ENCODE results near the gene ALPK3. TPM values are rescaled to one million over a fixed set of nuclear protein-coding genes. Genes with fewer than 3 reads are reported as not detected.
A peak's percentile ranks its signal among the peaks of the same experiment; 100 is the strongest.

Gene ALPK3
- total and polyA plus RNA-seq, 2 donors = 4.3 to 7.2 TPM

DNA sequence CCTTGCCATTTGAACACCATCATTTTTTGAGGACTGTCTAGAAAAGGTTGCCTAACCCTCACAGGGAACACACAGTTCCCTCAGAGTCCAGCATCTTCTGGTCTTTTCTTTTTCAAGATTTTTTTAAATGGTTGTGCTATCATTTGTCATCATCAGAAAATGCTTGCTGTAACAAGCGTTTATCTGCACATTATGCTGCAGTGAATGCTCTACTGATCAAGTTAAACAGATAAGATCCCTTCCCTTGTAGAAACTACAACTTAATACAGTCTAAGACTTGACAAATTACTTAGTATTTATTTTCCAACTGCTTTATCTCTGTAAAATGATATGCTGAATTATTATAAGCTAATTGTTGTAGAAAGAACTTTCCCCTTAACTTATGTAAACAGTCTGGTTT, 11.9 kb upstream of the ALPK3 start:
- WGBS = 56% methylated on average over 1 of the region's 1 CpG
- Histone ChIP-seq H3K4me3 (ENCODE audit: low read depth, low read length) (no peak overlapping the region), H3K4me1 (ENCODE audit: insufficient read depth) (no peaks in the 10 kb centered on the region), H3K36me3 (ENCODE audit: insufficient read depth) (no peaks in the 10 kb centered on the region), H3K27ac (ENCODE audit: low read depth) (no peak overlapping the region)
- no peak for DNase-seq (ENCODE audit: extremely low spot score)

DNA sequence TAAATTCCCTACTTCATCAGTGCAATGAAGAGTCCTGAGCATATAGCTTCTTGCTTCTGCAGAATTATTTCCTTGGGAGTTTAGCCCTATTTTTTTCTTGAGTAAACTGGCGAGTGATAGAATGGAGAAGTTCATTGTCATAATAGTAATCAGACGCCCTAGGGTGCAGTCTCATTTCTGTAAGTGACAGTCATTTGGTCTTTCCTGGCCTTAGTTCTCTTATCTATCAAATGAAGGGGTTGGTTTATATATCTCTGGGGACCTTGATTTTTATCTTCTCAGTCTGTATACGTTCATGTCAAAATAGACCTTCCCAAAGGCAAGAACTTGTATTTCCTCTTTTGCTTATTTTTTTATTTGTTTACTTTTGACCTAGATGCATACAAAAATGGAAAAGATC, 9.9 kb upstream of the ALPK3 start:
- no peak overlapping the region for H3K27ac ChIP-seq (ENCODE audit: low read depth)
- DNase-seq (ENCODE audit: extremely low spot score) = no peak
- H3K36me3 ChIP-seq (ENCODE audit: insufficient read depth) = no peaks in the 10 kb centered on the region
- WGBS = 79% methylated on average over 3 of the region's 3 CpGs
- no peaks in the 10 kb centered on the region for H3K4me1 ChIP-seq (ENCODE audit: insufficient read depth)
- no peak overlapping the region for H3K4me3 ChIP-seq (ENCODE audit: low read depth, low read length)

DNA sequence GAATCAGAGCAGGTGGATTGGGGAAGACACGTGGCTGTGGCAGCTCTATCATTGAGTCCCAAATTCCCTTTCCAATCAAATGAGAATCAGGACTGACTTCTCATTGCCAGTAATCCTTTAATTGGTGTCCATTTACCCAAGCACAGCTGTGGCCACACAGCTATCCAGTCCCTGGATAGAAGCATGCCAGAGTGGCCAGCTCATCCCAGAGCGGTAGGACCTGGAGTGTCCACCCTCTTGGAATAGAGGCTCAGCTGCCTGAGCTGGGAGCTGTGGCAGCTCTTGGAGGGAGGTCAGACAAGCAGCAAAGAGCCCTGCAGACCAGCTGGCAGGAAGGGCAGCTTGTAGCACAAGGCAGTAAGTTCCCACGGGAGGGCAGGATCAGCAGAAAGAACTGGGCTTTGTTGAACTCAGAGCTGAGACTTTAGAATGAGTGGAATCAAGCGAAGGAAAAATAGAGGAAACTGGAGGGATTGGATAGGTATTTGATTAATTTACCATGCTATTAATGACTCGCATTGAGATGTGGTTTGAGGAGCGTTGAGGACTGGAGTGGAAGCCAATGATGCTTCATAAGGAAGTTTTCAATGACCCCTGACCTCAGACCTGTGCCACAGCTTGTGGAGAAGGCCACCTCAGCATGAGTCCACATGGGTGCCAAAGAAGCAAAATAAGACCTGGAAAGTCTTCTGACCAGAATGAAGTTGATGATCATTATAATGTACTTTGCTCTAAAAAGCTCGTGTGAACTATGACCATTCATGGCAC, 6.9 kb upstream of the ALPK3 start:
- Histone ChIP-seq H3K4me3 (ENCODE audit: low read depth, low read length) (no peak overlapping the region), H3K27ac (ENCODE audit: low read depth) (no peak overlapping the region), H3K36me3 (ENCODE audit: insufficient read depth) (no peaks in the 10 kb centered on the region), H3K4me1 (ENCODE audit: insufficient read depth) (no peaks in the 10 kb centered on the region)
- DNase-seq (ENCODE audit: extremely low spot score) = no peak
- WGBS = 87% methylated on average over 7 of the region's 7 CpGs

DNA sequence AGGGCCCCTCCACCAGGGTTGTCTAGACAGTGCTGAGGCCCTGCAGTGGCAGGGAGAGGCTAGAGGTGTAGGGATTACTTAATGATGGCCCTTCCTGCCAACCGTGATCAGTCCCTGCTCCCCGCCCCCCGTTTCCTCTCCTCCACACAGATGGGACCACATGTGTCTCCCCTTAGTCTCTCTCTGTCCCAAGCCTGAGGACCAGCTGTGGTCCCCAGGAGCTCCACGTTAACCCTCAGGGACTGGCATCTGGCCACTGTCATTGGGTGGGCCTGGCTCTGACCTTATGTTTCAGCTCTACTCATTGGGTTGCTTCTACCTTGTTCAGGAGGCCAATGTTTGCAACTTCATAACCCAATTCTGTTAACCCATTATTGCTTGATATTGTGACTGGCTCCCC, 6.0 kb upstream of the ALPK3 start:
- Histone ChIP-seq H3K27ac (ENCODE audit: low read depth) (no peak overlapping the region), H3K4me3 (ENCODE audit: low read depth, low read length) (no peak overlapping the region), H3K4me1 (ENCODE audit: insufficient read depth) (no peaks in the 10 kb centered on the region), H3K36me3 (ENCODE audit: insufficient read depth) (no peaks in the 10 kb centered on the region)
- 84% methylated on average over 4 of the region's 4 CpGs for WGBS
- DNase-seq (ENCODE audit: extremely low spot score) = no peak

DNA sequence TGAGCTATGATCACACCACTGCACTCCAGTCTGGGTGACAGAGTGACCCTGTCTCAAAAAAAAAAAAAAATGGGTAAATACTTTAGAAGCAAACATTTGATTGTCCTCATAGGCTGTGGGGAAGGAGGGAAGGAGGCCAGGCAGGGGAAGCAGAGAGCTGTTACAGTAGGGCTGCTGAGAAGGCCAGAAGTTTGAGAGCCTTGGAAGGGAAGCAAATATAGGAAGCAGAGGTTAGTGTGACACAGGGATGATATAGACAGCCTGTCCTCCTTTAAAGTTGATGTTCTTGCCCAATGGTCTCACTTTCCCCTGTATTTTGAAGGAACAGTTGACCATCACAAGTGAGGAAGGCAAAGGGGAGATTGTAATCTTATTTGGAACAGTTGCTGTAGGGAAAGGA, 5.3 kb upstream of the ALPK3 start:
- H3K4me3 ChIP-seq (ENCODE audit: low read depth, low read length) = no peak overlapping the region
- H3K4me1 ChIP-seq (ENCODE audit: insufficient read depth) = no peaks in the 10 kb centered on the region
- H3K36me3 ChIP-seq (ENCODE audit: insufficient read depth) = no peaks in the 10 kb centered on the region
- H3K27ac ChIP-seq (ENCODE audit: low read depth) = no peak overlapping the region
- DNase-seq (ENCODE audit: extremely low spot score) = no peak

GRCh38 chr15:84812842-84813241, 4.3 kb upstream of the ALPK3 start:
- WGBS = 96% methylated on average over 2 of the region's 2 CpGs
- no peak for DNase-seq (ENCODE audit: extremely low spot score)

GRCh38 chr15:84813435-84813834, 3.7 kb upstream of the ALPK3 start:
- H3K27ac ChIP-seq (ENCODE audit: low read depth) = no peak overlapping the region
- H3K4me1 ChIP-seq (ENCODE audit: insufficient read depth) = no peaks in the 10 kb centered on the region
- WGBS = 100% methylated on average over 1 of the region's 1 CpG
- no peak for DNase-seq (ENCODE audit: extremely low spot score)
- no peak overlapping the region for H3K4me3 ChIP-seq (ENCODE audit: low read depth, low read length)
- no peaks in the 10 kb centered on the region for H3K36me3 ChIP-seq (ENCODE audit: insufficient read depth)

More at GRCh38 chr15:84812842-84813241, 4.3 kb upstream of the ALPK3 start:
- H3K4me1 ChIP-seq (ENCODE audit: insufficient read depth) = no peaks in the 10 kb centered on the region
- H3K4me3 ChIP-seq (ENCODE audit: low read depth, low read length) = no peak overlapping the region
- no peaks in the 10 kb centered on the region for H3K36me3 ChIP-seq (ENCODE audit: insufficient read depth)
- H3K27ac ChIP-seq (ENCODE audit: low read depth) = no peak overlapping the region

DNA sequence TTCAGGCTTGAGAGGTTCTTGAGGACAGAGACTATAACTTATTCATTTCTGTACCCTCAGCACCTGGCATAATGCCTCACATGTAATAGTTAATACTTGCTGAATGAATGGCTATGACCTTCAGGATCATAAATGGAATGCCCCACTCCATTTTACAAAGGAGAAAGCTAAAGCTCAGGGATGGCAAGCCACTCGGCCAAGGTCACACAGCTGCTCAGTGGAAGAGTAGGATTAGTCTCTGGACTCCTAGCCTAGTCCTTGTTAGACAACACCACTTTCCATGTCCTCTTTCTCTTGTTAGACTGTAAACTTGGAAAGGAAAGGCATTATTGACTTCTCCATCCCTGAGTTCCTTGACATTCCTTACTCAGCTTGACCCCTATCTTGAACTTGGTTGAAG, 3.2 kb upstream of the ALPK3 start:
- H3K27ac ChIP-seq (ENCODE audit: low read depth) = no peak overlapping the region
- H3K4me1 ChIP-seq (ENCODE audit: insufficient read depth) = no peaks in the 10 kb centered on the region
- H3K36me3 ChIP-seq (ENCODE audit: insufficient read depth) = no peaks in the 10 kb centered on the region
- no peak for DNase-seq (ENCODE audit: extremely low spot score)
- no peak overlapping the region for H3K4me3 ChIP-seq (ENCODE audit: low read depth, low read length)
- WGBS = 89% methylated on average over 1 of the region's 1 CpG

DNA sequence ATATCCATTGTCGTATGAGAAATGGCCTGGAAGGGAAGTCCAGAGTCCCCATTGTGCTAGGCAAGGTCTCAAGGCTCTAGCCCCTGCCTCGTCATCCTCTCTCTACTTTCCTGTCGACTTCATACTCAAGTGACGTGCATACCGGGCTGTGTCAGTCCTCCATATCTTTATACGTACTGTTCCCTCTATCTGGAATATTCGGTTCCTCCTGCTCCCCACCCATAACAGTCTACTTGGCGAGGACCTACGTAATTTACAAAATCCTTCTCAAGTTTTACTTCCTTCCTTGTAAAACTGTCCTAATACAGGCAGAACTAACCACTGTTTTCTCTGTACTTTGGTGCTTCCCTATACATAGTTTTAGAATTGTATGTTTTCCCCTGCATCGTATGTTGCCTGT, 2.2 kb upstream of the ALPK3 start:
- no peak overlapping the region for H3K27ac ChIP-seq (ENCODE audit: low read depth)
- H3K4me3 ChIP-seq (ENCODE audit: low read depth, low read length) = no peak overlapping the region
- DNase-seq (ENCODE audit: extremely low spot score) = no peak
- H3K36me3 ChIP-seq (ENCODE audit: insufficient read depth) = no peaks in the 10 kb centered on the region
- 81% methylated on average over 10 of the region's 10 CpGs for WGBS
- H3K4me1 ChIP-seq (ENCODE audit: insufficient read depth) = no peaks in the 10 kb centered on the region

GRCh38 chr15:84817466-84818081, 418 bp downstream of the ALPK3 start:
- DNase-seq (ENCODE audit: extremely low spot score) = no peak
- Histone ChIP-seq H3K27ac (ENCODE audit: low read depth) (no peak overlapping the region), H3K4me1 (ENCODE audit: insufficient read depth) (no peaks in the 10 kb centered on the region), H3K36me3 (ENCODE audit: insufficient read depth) (no peaks in the 10 kb centered on the region), H3K4me3 (ENCODE audit: low read depth, low read length) (peak overlapping the region; percentile 17)
- 27% methylated on average over 27 of the region's 27 CpGs for WGBS

- WGBS = 58% methylated on average over 9 of the region's 9 CpGs
- no peaks in the 10 kb centered on the region for H3K4me1 ChIP-seq (ENCODE audit: insufficient read depth)
- no peaks in the 10 kb centered on the region for H3K36me3 ChIP-seq (ENCODE audit: insufficient read depth)
- no peak overlapping the region for H3K27ac ChIP-seq (ENCODE audit: low read depth)
- no peak for DNase-seq (ENCODE audit: extremely low spot score)
- H3K4me3 ChIP-seq (ENCODE audit: low read depth, low read length) = no peak overlapping the region
These were observed 1.3 kb downstream of the ALPK3 start for GRCh38 chr15:84818261-84819131.

DNA sequence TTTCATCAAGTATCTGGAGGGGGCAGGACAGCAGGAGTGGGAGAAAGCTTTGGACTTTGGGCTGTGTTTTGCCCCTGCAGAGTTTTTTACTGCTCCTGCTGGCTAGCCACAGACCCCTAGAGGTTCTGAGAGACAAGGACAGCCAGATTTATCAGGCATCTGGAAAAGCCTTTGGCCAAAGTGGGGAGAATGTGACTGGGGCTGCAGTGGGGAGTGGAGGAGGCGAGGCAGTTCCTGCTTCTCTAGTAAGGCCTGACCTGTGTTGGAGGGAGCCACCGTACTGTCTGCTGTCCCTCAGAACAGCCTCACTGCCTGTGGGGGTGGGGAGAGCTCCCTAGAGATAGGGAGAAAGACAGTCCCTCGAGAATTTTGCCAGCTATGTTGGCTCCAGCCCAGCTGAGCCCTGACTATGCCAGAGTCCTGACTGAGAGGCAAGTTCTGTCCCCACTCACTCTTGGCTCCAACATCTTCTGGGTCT, 2.2 kb downstream of the ALPK3 start:
- Histone ChIP-seq H3K4me3 (ENCODE audit: low read depth, low read length) (no peak overlapping the region), H3K36me3 (ENCODE audit: insufficient read depth) (no peaks in the 10 kb centered on the region), H3K27ac (ENCODE audit: low read depth) (no peak overlapping the region), H3K4me1 (ENCODE audit: insufficient read depth) (no peaks in the 10 kb centered on the region)
- 51% methylated on average over 3 of the region's 3 CpGs for WGBS
- no peak for DNase-seq (ENCODE audit: extremely low spot score)

DNA sequence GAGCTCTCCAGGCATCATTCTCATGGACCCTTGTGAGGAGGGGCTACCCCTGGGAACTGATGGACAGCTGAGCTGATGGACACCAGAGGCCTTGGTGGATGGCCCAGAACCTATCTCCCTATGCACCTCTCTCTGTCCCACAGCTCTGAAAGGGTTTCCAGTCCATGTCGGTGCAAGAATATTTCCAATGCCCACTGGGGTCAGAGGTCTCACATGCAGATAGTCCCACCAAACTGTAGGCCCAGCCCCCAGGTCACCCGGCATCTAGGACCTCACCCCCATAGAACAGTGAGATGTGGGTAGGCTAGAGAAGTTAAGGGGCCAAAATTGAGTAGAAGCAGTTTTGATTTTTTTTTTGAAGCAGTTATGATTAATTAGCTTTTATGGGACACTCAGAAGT, 2.6 kb downstream of the ALPK3 start:
- Histone ChIP-seq H3K36me3 (ENCODE audit: insufficient read depth) (no peaks in the 10 kb centered on the region), H3K27ac (ENCODE audit: low read depth) (no peak overlapping the region), H3K4me3 (ENCODE audit: low read depth, low read length) (no peak overlapping the region), H3K4me1 (ENCODE audit: insufficient read depth) (no peaks in the 10 kb centered on the region)
- WGBS = 94% methylated on average over 2 of the region's 2 CpGs
- DNase-seq (ENCODE audit: extremely low spot score) = no peak

Data from urinary bladder (tissue), 4 donors.